A673 (cell line): ENCODE measurements around the gene MBD3L2. TPM values are rescaled to one million over a fixed set of nuclear protein-coding genes. Genes with fewer than 3 reads are reported as not detected.

Experiments
- BruUV-seq: library from RNA; stranded (reverse); fragments of 400-500 nt; replicated peaks from 2 replicates; lab custom pipeline; 2021; lab: Mats Ljungman, UMichigan
- CTCF ChIA-PET: fragments of 300-600 bp; sonication (Branson Sonifier 250); formaldehyde crosslinking; loops from one replicate; lab custom pipeline; 2022; ENCODE audit warnings: antibody characterized with exemption; lab: Charles Lee
- POLR2A ChIA-PET: fragments of 300-600 bp; sonication (Branson Sonifier 250); formaldehyde crosslinking; loops from one replicate; lab custom pipeline; 2022; ENCODE audit warnings: antibody characterized with exemption; ENCODE audit not compliant: low non-redundant PET; lab: Charles Lee
- DNase-seq: peaks from one replicate; pipeline ENCODE4 v3.0.0-alpha.2; 2015; ENCODE audit warnings: low spot score
- H3K27ac ChIP-seq: fragments of 200-600 bp; sonication (generic); 2 replicates; pipeline ENCODE4 v1.5.1; 2016; ENCODE audit warnings: mixed run types, low read depth, mild to moderate bottlenecking, mixed read lengths, antibody characterized with exemption, low read length; ENCODE audit not compliant: poor library complexity, severe bottlenecking
- H3K27me3 ChIP-seq: fragments of 200-600 bp; sonication (generic); replicated peaks from 2 replicates; pipeline ENCODE4 v1.6.1; 2017; ENCODE audit warnings: mixed run types, low read depth, mild to moderate bottlenecking, mixed read lengths, antibody characterized with exemption, low read length; ENCODE audit not compliant: insufficient read depth, poor library complexity
- H3K36me3 ChIP-seq: fragments of 200-600 bp; sonication (generic); 2 replicates; pipeline ENCODE4 v1.6.1; 2016; ENCODE audit warnings: mixed run types, mild to moderate bottlenecking, mixed read lengths, antibody characterized with exemption, low read length; ENCODE audit not compliant: insufficient read depth, poor library complexity, severe bottlenecking
- H3K4me1 ChIP-seq: fragments of 200-600 bp; sonication (generic); 2 replicates; pipeline ENCODE4 v1.6.1; 2017; ENCODE audit warnings: mixed run types, mild to moderate bottlenecking, mixed read lengths, antibody characterized with exemption, low read length; ENCODE audit not compliant: insufficient read depth, poor library complexity, severe bottlenecking
- H3K4me3 ChIP-seq: fragments of 200-600 bp; sonication (generic); 2 replicates; pipeline ENCODE4 v1.5.1; 2016; ENCODE audit warnings: low read depth, mixed run types, mild to moderate bottlenecking, mixed read lengths, low read length; ENCODE audit not compliant: poor library complexity, severe bottlenecking
- H3K9me3 ChIP-seq: fragments of 200-600 bp; sonication (generic); 2 replicates; pipeline ENCODE4 v1.6.1; 2016; ENCODE audit warnings: mixed run types, low read depth, mild to moderate bottlenecking, mixed read lengths, antibody characterized with exemption, low read length; ENCODE audit not compliant: poor library complexity, severe bottlenecking
- CTCF ChIP-seq: fragments of 300-800, 200-600 bp; sonication (generic); conservative IDR thresholded peaks from 2 replicates; pipeline ENCODE4 v1.5.1; 2017; ENCODE audit warnings: low read depth, mild to moderate bottlenecking, antibody characterized with exemption, low read length, moderate library complexity, mixed read lengths
- EZH2 ChIP-seq: fragments of 200-600 bp; sonication (generic); IDR thresholded peaks from 2 replicates; pipeline ENCODE4 v1.6.1; 2017; ENCODE audit warnings: borderline replicate concordance, low read depth, mild to moderate bottlenecking, mixed read lengths, antibody characterized with exemption, low read length; ENCODE audit not compliant: poor library complexity, severe bottlenecking
- intact Hi-C: fragments of 100-400 bp; cut with micrococcal nuclease; formaldehyde crosslinking; loops from one replicate; pipeline ENCODE4 v1.10.0; 2022; ENCODE audit not compliant: unreplicated experiment
- total RNA-seq: library from RNA; stranded (reverse); gene quantifications from 2 replicates; pipeline ENCODE4 v1.2.3, GENCODE V29; 2021

Gene MBD3L2
- total RNA-seq, 1 experiment from 2014 or later, result not detected

GRCh38 chr19:7078008-7078407 is 28.9 kb downstream of the MBD3L2 start:
- intact Hi-C loops, result no loop called here
- Histone ChIP-seq H3K27ac (no peak overlapping the region), H3K36me3 (peaks cover 95% of the 10 kb centered on the region), H3K9me3 (peaks cover 60% of the 10 kb centered on the region), H3K27me3 (no peaks in the 10 kb centered on the region), H3K4me3 (no peak overlapping the region), H3K4me1 (no peaks in the 10 kb centered on the region)
- CTCF ChIA-PET, result no interaction called here
- no TSS peak for BruUV-seq
- no peak for DNase-seq
- TF ChIP-seq EZH2 (no peak), CTCF (no peak)
- POLR2A ChIA-PET, result no interaction called here

GRCh38 chr19:7083076-7083956 is 34.2 kb downstream of the MBD3L2 start:
- ChIA-PET CTCF (no interaction called here), POLR2A (no interaction called here)
- no peaks in the 10 kb centered on the region for H3K27me3 ChIP-seq
- H3K9me3 ChIP-seq, result peaks cover 87% of the 10 kb centered on the region
- no peaks in the 10 kb centered on the region for H3K4me1 ChIP-seq
- H3K4me3 ChIP-seq, result no peak overlapping the region
- TSS peak; percentile 10 for BruUV-seq
- intact Hi-C loops, result no loop called here
- DNase-seq, result no peak
- H3K36me3 ChIP-seq, result peaks cover 65% of the 10 kb centered on the region
- no peak overlapping the region for H3K27ac ChIP-seq
- TF ChIP-seq CTCF, result no peak
- TF ChIP-seq EZH2, result no peak

- intact Hi-C loops, result no loop called here
- peaks cover 9% of the 10 kb centered on the region for H3K36me3 ChIP-seq
- ChIA-PET CTCF (no interaction called here), POLR2A (no interaction called here)
- no peak for DNase-seq
- no peaks in the 10 kb centered on the region for H3K4me1 ChIP-seq
- no peak overlapping the region for H3K4me3 ChIP-seq
- BruUV-seq, result no TSS peak
- H3K9me3 ChIP-seq, result peaks cover 33% of the 10 kb centered on the region
- TF ChIP-seq CTCF (no peak), EZH2 (no peak)
- H3K27ac ChIP-seq, result no peak overlapping the region
- no peaks in the 10 kb centered on the region for H3K27me3 ChIP-seq
Observed at GRCh38 chr19:7088999-7089398, 39.9 kb downstream of the MBD3L2 start.
